HG02678 (cell line): ENCODE measurements around the gene SCAF4.
"Not testable (repeated sequence)": the region's sequence is repeated elsewhere in the genome, so short reads cannot be mapped to it uniquely, and the experiment has no call there.

Source experiments
- ATAC-seq: cut with Tn5 transposase; IDR thresholded peaks from one replicate; pipeline ENCODE4 v1.9.1; 2021; ENCODE audit warnings: mild to moderate bottlenecking, moderate library complexity; ENCODE audit not compliant: unreplicated experiment

SCAF4 gene, protein sequence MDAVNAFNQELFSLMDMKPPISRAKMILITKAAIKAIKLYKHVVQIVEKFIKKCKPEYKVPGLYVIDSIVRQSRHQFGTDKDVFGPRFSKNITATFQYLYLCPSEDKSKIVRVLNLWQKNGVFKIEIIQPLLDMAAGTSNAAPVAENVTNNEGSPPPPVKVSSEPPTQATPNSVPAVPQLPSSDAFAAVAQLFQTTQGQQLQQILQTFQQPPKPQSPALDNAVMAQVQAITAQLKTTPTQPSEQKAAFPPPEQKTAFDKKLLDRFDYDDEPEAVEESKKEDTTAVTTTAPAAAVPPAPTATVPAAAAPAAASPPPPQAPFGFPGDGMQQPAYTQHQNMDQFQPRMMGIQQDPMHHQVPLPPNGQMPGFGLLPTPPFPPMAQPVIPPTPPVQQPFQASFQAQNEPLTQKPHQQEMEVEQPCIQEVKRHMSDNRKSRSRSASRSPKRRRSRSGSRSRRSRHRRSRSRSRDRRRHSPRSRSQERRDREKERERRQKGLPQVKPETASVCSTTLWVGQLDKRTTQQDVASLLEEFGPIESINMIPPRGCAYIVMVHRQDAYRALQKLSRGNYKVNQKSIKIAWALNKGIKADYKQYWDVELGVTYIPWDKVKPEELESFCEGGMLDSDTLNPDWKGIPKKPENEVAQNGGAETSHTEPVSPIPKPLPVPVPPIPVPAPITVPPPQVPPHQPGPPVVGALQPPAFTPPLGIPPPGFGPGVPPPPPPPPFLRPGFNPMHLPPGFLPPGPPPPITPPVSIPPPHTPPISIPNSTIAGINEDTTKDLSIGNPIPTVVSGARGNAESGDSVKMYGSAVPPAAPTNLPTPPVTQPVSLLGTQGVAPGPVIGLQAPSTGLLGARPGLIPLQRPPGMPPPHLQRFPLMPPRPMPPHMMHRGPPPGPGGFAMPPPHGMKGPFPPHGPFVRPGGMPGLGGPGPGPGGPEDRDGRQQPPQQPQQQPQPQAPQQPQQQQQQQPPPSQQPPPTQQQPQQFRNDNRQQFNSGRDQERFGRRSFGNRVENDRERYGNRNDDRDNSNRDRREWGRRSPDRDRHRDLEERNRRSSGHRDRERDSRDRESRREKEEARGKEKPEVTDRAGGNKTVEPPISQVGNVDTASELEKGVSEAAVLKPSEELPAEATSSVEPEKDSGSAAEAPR

DNA sequence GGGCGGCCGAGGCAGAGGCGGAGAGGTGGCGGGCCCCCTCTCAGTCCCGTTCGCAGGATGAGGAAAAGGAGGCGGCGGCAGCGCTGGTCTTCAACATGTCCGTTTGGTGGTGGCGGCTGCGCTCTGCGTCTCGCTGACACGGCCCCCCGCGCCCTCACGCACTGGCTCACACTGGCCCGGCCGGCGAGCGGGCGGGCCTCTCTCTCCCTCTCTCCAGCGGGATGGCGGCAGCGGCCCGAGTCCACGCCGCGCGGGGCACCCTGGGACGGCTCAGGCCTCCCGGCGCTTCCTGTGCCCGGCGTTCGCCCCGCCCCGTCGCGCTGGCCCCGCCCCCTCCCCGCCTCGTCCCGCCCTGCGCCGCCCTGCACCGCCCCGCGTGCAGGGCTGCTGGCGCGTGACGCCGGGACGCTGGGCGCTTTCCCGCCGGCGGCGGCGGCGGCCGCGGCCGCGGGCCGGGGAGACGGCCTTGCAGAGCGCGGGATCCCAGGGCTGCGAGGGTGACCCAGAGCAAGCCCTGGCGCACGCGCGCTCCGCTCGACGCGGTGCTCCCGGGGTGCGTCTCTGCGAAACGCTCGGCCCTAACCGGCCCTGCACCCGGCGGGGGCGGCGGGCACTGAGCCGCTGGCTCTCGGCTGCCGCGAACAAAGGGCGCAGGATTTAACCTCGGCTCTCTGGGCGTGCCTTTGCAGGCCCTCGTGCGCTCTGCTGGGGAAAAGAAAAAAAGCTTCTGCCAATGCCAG, at the start of gene SCAF4:
TSS of gene SCAF4 (minus strand) at position 262 of the 740 bp plus-strand sequence. CDS start 426 bp downstream, outside the sequence.
- ATAC-seq = peak; percentile 81

DNA sequence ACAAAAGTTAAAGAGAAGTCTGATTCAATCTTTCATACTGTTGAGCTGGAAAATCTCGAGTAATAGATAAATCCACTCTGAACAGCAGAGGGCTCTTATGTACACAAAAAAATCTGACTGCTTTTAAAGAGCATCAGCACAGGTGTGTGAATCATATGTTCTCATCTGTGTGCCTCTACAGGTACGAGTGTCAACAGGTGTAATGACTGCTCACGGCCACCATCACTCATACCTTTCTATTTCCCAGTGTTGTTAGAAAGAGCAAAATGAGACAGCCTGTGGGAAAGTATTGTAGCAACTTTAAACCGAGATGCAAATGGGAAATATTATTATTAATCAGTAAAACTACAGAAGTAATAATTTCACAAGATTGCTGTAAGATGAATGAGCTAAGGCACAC, 49.0 kb upstream of the SCAF4 start:
- ATAC-seq = no peak

DNA sequence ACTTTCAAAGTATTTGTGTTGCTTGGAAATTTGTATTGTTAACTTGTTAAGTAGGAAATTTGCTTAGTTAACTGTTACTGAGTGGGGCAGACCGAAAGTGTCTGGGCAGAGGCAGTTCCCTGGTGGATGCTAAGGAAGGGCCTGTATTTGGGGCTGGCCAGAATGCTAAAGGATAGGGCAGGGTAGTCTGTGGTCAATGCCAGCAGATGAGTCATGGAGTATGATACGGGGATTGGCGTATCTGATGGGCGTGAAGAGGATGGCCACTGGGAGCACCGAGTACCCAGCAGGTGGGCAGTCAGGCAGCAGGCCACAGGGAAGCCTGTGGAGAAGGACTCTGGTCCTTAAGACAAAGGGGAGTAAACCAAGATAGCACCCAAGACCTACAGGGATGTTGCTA, 46.6 kb upstream of the SCAF4 start:
- no peak for ATAC-seq

DNA sequence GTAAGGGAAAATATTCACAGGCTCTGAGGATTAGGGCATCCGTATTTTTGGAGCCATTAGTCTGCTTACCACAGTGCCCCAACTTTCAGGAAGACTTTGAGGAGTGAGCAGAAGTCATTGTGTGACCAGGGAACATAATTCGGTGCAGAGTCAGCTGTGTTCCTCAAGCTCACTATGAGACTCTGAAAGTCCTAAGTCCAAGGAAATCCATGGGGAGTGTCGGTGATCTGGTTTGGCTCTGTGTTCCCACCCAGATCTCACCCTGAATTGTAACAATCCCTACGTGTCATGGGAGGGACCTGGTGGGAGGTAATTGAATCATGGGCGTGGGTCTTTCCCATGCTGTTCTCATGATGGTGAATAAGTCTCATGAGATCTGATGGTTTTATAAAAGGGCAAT, 45.9 kb upstream of the SCAF4 start:
- ATAC-seq = no peak

DNA sequence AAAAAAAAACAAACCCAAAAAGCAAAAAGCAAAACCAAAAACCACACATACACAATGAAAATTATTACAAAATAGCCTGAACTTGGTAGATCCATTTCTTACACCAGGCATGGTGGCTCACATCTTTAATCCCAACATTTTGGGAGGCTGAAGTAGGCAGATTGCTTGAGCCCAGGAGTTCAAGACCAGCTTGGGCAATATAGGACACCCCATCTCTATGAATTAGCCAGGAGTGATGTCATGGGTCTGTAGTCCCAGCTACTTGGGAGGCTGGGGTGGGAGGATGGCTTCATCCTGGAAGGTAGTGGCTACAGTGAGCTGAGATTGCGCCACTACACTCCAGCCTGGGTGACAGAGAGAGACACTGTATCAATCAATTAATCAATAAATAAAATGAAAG, 42.1 kb upstream of the SCAF4 start:
- no peak for ATAC-seq

DNA sequence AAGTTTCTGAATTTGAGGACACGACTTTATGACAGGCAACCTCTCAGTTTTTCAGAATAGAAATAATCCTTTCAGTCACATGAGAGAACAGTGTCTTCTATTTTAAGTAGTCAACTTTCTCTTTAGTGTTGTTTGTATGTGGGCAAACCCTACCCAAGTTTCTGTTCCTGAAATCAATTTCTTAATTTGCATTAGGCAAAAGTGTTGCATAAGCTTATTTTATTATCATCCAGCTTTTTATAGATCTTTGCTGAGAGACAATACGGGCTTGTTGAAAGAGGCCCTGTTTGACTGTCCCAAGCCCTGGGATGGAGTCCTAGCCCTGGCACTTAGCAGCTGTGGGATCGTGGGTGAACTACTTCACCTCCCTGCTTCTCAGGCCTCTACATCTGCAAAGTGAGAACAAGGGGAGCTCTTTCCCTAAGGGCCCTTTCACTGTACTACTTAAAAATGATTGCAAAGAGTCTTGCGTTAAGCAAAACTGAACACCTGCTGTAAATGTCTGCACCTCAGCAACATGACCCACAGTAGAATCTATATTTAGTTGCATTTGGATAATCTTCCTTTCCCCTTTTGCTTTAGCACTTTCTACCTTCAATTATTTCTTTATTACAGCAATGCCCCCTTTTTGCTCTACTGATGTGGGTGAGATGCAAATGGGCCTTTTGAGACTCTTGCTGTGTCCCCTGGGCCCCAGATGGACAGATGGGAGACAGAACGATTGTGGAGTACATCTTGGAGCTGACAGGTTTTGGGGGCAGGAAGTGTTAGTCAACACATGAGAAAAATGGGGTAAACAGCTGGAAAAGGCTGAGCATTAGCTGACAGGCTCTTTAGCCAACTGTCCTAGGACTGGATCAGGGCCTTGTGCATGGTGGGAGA, 41.0 kb upstream of the SCAF4 start:
- ATAC-seq = peak; percentile 92

DNA sequence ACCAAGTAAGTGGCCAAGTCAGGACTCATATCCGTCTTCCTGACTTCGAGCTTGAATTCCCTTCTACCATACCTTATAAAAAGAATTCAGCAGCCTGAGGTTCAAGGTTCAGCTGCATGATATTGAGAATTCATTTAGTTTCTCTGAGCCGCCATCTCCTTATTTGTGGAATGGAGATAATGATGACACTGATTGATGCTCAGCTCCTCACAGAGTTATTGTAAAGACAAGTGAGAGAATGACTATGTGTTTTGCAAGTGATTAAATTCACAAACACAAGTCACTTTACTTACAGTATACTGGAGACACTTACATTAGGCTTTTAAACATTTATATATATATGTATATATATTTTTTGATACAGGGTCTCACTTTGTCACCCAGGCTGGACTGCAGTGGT, 39.8 kb upstream of the SCAF4 start:
- ATAC-seq = no peak

DNA sequence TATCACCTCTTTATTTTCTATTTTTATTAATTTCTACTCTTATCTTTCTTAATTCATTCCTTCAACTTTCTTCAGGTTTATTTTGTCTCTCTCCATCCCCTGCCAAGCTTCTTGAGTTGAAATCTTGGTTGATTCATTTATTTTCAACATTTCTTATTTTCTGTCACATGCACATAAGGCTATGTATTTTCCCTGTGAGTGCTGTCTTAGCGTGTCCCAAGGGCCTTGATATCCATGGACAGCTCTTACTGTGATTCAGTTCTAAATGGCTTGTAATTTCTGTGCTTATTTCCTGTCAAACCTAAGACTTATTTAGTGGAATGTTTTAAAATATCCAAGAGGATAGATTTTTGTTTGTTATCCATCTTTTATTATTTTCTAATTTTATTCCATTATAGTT, 36.8 kb upstream of the SCAF4 start:
- ATAC-seq = no peak

DNA sequence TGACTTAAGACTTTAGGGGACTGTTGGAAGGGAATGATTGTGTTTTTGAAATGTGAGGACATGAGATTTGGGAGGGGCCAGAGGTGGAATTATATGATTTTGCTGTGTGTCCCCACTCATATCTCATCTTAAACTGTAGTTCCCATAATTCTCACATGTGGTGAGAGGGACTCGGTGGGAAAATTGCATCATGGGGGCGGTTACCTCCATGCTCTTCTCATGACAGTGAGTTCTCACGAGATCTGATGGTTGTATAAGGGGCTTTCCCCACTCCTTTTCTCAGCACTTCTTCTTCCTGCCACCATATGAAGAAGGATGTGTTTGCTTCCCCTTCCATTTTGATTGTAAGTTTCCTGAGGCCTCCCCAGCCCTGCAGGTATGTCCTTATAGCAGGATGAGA, 35.0 kb upstream of the SCAF4 start:
- no peak for ATAC-seq

DNA sequence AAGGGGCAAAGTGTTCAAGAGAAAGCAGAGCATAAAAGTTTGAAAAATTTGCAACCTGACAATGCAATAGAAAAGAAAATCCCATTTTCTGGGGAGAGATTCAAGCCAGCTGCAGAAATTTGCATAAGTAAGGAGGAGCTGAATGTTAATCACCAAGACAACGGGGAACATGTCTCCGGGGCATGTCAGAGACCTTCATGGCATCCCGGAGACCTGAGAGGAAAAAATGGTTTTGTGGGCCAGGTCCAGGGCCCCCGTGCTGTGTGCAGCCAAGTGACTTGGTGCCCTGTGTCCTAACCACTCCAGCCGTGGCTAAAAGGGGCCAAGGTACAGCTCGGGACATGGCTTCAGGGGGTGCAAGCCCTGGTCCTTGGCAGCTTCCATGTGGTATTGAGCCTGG, 33.9 kb upstream of the SCAF4 start:
- ATAC-seq = not testable (repeated sequence)

DNA sequence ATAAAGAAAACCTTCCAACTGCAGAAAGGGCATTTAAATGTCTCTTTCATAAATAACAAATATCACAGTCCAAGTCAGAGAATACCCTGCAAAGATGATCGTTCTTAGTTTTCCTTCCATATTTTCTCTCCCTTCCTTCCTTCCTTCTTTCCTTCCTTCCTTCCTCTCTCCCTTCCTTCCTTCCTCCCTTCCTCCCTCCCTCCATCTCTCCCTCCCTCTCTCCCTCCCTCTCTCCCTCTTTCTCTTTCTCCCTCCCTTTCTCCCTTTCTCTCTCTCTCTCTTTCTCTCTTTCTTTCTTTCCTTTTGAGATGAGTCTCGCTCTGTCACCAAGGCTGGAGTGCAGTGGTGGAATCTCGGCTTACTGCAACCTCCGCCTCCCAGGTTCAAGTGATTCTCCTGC, 29.0 kb upstream of the SCAF4 start:
- ATAC-seq = no peak

DNA sequence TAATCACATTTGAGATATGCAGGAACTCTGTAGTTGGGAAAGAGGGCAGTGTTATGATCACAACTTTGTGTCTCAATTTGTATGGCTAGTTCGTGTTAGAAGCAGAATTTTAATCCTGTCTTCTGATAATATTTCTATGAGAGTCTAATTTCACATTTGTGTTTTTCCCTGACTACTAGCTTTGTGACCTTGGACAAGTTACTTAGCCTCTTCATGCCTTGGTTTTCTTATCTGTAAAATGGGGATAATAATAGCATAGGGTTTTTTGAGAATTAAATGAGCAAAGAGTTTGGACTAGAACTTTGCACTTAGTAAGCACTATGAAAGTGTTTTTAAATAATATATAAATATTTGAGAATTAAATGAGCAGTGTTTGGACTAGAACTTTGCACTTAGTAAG, 24.9 kb upstream of the SCAF4 start:
- ATAC-seq = no peak

DNA sequence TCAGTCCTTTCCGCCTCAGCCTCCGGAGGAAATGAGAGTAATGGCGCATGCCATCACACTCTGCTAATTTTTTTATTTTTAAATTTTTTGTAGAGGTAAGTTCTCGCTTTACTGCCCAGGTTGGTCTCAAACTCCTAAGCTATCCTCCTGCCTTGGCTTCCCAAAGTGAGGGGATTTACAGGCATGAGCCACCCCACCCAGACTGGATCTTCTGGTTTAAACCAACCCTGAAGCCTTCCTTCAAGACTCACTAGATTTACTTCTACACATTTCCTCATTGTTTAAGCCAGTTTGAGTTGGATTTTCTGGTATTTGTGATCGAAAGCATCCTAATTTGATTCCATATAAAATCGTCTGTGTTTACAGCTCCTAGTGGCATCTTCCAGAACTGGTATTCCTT, 23.1 kb upstream of the SCAF4 start:
- ATAC-seq = no peak

DNA sequence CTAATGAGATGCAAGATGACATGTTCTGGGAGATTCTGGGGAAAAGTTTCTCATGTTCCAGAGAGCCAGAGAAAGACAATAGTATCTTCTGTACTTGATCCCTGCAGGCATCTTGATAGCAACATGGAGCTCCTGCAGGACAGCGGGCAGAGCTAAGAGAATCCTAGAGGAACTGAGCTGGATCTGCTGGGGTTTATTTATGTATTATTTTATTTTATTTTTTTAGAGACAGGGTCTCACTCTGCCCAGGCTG, 22.7 kb upstream of the SCAF4 start:
- no peak for ATAC-seq

DNA sequence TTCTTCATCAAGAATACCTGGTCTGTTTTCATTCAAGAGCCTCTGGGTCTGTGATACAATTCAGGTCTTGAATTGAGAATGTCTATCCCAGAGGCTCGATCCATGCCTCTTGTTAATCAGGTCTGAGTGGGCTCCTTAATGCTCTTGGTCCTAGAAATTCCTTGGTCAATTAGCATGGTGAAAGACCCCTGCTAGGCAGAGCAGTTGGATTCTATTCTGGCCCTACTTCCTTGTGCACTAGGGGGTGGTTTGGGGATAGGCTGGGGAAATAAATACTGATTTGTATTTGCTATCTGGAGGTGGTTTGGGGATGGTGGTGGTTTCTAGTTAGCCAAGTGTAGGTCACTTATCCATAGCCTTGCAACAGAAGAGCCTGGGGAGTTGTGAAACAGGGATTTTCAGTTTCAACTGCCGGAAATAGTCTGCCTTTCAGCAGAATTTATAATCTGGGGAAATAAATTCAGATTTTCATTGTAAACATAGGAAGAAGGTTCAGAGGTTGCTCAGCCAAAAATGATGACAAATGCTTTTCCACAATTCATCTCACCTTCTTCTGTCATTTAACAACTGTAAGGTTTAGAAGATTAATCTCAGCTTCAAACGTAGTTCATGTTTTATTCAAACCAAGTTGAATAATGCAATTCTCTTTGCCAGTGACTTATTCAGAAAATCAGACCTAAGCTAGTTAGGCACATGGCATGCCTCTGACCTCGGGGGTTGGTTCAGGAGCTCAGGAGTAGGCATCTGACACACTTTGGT, 22.2 kb upstream of the SCAF4 start:
- no peak for ATAC-seq

DNA sequence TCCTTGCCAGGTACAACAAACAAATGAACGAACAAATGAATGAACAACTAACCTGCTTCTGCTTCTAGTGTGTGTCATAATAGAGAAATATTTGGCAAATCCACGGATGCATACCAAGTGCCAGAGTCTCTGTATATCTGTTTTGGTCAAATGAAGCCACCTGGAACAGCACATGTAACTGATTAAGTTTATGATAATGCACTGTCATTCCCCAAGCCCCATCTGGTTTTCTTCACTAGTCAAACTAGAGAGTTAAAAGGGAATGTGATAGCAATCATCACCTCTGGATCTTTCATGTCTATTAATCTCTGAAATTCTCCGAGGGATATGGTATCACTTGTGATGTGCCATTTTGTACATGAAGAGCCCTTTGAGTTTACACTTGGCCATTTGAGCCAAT, 21.0 kb upstream of the SCAF4 start:
- ATAC-seq = no peak

DNA sequence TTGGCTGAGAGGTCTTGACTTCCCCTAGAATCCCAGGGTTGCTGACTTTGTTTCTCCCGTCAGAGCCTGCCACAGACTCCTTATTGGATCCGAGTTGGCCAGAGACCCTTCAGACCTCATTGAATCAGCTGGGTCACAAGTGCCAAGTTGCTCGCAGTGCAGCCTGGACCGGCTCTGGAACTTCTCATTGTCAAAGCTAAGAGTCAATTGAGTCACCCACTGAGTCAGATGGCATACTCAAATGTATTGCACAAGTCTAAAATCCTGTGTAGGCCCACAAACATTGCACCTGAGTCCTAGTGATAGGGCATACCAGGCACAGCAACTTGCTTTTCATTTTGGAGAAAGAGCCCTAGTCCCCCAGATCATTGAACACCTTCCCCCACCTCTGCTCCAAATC, 20.4 kb upstream of the SCAF4 start:
- no peak for ATAC-seq

DNA sequence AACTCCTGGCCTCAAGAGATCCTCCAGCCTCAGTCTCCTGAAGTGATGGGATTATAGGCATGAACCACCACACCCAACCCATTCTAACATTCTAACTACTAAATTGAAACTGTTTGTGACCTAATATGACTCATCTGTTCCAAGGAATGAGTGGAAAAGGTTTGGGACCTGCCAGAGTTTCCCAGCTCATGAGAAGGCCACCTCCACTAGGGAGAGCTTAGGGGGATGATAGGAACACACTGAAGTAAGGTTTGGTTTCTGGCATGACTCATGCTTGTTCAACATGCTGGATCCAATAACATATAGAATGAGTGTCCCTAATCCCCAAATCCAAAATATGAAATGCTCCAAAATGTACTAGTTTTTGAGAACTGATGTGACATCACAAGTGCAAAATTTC, 18.9 kb upstream of the SCAF4 start:
- no peak for ATAC-seq

DNA sequence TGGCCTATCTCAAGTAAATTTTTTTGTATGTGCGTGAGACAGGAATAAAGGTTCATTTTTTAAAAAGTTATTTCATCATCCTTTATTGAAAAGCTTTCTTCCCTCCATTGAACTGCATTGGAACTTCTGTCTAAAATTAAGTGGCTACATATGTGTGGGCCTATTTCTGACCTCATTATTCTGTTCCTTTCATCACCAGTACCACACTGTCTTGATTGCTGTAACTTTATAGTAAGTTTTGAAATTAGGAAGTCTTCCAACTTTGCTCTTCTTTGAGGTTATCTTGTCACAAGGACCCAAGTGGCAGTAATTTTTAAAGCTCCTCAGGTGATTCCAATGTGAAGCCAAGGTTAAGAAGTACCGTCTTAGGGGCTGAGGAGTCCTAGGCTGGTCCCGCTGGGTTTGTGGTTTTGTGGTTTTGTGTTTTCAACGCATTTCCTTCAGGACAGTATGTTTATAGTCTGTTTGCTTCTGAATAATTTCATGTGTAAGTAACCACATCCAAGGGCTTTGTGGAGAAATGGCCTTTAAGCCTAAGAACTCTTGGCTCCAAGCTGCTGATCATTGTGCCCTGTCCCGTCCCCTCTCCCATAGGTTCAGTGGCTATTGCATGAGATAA, 12.4 kb upstream of the SCAF4 start:
- ATAC-seq = no peak
